OCI-LY1 (cell line): ENCODE results near the gene IREB2.

Experiments used
- H2AFZ ChIP-seq: fragments of 200-600 bp; sonication (generic), shearing (Covaris generic); 2 replicates; pipeline ENCODE4 v1.6.0; 2014; ENCODE audit warnings: antibody characterized with exemption, mild to moderate bottlenecking, low read length
- H3F3A ChIP-seq: fragments of 200-600 bp; sonication (generic), shearing (Covaris generic); 2 replicates; pipeline ENCODE4 v1.6.0; 2014; ENCODE audit warnings: mild to moderate bottlenecking, antibody characterized with exemption, low read length, moderate library complexity; ENCODE audit not compliant: insufficient read depth
- H3K27ac ChIP-seq: fragments of 200-600 bp; sonication (generic); 2 replicates; pipeline ENCODE4 v1.5.1; 2014; ENCODE audit warnings: low read length, mixed run types, mild to moderate bottlenecking, low read depth; ENCODE audit not compliant: poor library complexity, severe bottlenecking
- H3K27me3 ChIP-seq: fragments of 200-600 bp; sonication (generic); 2 replicates; pipeline ENCODE4 v1.6.0; 2014; ENCODE audit warnings: antibody characterized with exemption, mild to moderate bottlenecking, low read length, moderate library complexity; ENCODE audit not compliant: insufficient read depth
- H3K36me3 ChIP-seq: fragments of 200-600 bp; sonication (generic); 2 replicates; pipeline ENCODE4 v1.6.1; 2014; ENCODE audit warnings: mild to moderate bottlenecking, antibody characterized with exemption, low read length, moderate library complexity, mixed read lengths; ENCODE audit not compliant: insufficient read depth
- H3K4me1 ChIP-seq: fragments of 200-600 bp; sonication (generic); 2 replicates; pipeline ENCODE4 v1.5.1; 2014; ENCODE audit warnings: mild to moderate bottlenecking, low read length, moderate library complexity; ENCODE audit not compliant: insufficient read depth, severe bottlenecking
- H3K4me2 ChIP-seq: fragments of 200-600 bp; sonication (generic), shearing (Covaris generic); 2 replicates; pipeline ENCODE4 v1.6.1; 2014; ENCODE audit warnings: low read length
- H3K4me3 ChIP-seq: fragments of 200-600 bp; sonication (generic); 2 replicates; pipeline ENCODE4 v1.5.1; 2014; ENCODE audit warnings: low read length, low read depth, mild to moderate bottlenecking, mixed read lengths; ENCODE audit not compliant: poor library complexity, severe bottlenecking
- H3K79me2 ChIP-seq: fragments of 200-600 bp; shearing (Covaris generic); 2 replicates; pipeline ENCODE4 v1.6.1; 2016; ENCODE audit warnings: mixed run types, low read length, mixed read lengths; ENCODE audit not compliant: insufficient read depth
- H3K9ac ChIP-seq: fragments of 200-600 bp; sonication (generic), shearing (Covaris generic); 2 replicates; pipeline ENCODE4 v1.6.1; 2014; ENCODE audit warnings: mild to moderate bottlenecking, low read length, mixed read lengths
- H3K9me2 ChIP-seq: fragments of 200-600 bp; sonication (generic), shearing (Covaris generic); 2 replicates; pipeline ENCODE4 v1.6.1; 2014; ENCODE audit warnings: low read depth, mild to moderate bottlenecking, low read length, mixed read lengths
- H3K9me3 ChIP-seq: fragments of 200-600 bp; shearing (Covaris generic); 2 replicates; pipeline ENCODE4 v1.6.1; 2014; ENCODE audit warnings: low read length, mixed read lengths
- H4K20me1 ChIP-seq: fragments of 200-600 bp; sonication (generic), shearing (Covaris generic); 2 replicates; pipeline ENCODE4 v1.6.0; 2016; ENCODE audit warnings: mild to moderate bottlenecking, low read length; ENCODE audit not compliant: insufficient read depth
- EZH2 ChIP-seq: fragments of 200-600 bp; sonication (generic), shearing (Covaris generic); IDR thresholded peaks from 2 replicates; pipeline ENCODE4 v1.8.0; 2017; ENCODE audit warnings: borderline replicate concordance, mixed run types, mild to moderate bottlenecking, antibody characterized with exemption, low read length, moderate library complexity, mixed read lengths
- TF ChIP-seq, protein P1 (sequence below): fragments of 200-600 bp; sonication (generic), shearing (Covaris generic); IDR thresholded peaks from 2 replicates; pipeline ENCODE4 v1.5.1; 2017; ENCODE audit warnings: mild to moderate bottlenecking, antibody characterized with exemption, low read length, moderate library complexity, mixed read lengths

IREB2 gene

DNA sequence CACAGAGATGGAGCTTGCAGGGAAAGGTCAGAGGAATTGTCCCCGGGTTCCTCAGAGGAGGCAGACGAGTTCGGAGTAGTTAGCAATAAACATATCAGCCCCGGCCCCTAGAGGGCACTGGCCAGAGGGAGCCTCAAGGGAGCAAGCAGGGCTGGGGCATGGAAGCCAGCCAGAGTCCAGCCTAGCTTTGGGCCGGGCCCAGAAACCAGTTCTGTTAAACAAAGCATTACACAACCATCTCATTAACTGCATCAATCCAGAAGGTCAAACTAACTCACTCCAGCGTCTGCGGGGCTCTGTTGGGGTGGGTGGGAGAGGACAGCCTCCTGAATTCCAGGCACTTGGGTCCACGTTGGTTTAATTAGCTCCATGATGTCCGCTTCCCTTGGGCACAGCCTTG is 41.0 kb upstream of the IREB2 start:
- no peak for TF ChIP-seq EZH2
- TF ChIP-seq, protein P1, sequence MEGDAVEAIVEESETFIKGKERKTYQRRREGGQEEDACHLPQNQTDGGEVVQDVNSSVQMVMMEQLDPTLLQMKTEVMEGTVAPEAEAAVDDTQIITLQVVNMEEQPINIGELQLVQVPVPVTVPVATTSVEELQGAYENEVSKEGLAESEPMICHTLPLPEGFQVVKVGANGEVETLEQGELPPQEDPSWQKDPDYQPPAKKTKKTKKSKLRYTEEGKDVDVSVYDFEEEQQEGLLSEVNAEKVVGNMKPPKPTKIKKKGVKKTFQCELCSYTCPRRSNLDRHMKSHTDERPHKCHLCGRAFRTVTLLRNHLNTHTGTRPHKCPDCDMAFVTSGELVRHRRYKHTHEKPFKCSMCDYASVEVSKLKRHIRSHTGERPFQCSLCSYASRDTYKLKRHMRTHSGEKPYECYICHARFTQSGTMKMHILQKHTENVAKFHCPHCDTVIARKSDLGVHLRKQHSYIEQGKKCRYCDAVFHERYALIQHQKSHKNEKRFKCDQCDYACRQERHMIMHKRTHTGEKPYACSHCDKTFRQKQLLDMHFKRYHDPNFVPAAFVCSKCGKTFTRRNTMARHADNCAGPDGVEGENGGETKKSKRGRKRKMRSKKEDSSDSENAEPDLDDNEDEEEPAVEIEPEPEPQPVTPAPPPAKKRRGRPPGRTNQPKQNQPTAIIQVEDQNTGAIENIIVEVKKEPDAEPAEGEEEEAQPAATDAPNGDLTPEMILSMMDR = peak; percentile 52
- no peak overlapping the region for H2AFZ ChIP-seq
- no peaks in the 10 kb centered on the region for H3K4me1 ChIP-seq

DNA sequence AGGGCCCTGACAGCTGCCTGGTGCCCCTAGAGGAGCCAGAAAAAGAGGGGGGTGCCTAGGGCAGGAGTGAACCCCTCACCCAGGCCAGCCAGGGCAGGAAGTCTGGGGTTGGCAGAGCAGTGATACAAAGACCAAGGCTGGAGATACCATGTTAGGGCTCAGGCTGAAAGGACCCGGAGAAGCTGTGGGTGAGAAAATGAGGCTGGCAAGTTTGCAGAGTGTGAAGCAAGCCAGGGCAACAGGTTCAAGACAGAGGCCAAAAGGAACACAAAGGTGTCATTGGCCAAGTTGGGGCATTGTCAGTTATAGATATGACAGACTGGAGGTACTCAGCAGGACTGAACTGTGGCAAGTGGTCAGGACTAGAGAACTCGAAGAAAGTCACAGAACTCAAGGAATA is 40.6 kb upstream of the IREB2 start:
- H3K27ac ChIP-seq = no peak overlapping the region
- no peaks in the 10 kb centered on the region for H3K4me1 ChIP-seq
- H3K36me3 ChIP-seq = no peaks in the 10 kb centered on the region
- H2AFZ ChIP-seq = no peak overlapping the region
- TF ChIP-seq EZH2 = no peak
- TF ChIP-seq, protein P1 = no peak
- 0 out of 2 replicates have a peak, but pooled peaks cover 6% of the 10 kb centered on the region for H3K27me3 ChIP-seq
- H3K9me2 ChIP-seq = no peaks in the 10 kb centered on the region
- H3K4me2 ChIP-seq = no peak overlapping the region
- no peaks in the 10 kb centered on the region for H3F3A ChIP-seq
- H3K4me3 ChIP-seq = no peak overlapping the region
- H3K9ac ChIP-seq = no peak overlapping the region
- no peaks in the 10 kb centered on the region for H3K9me3 ChIP-seq
- no peaks in the 10 kb centered on the region for H3K79me2 ChIP-seq
- H4K20me1 ChIP-seq = no peaks in the 10 kb centered on the region

More for the DNA sequence above, 41.0 kb upstream of the IREB2 start:
- no peaks in the 10 kb centered on the region for H4K20me1 ChIP-seq
- no peaks in the 10 kb centered on the region for H3F3A ChIP-seq
- no peak overlapping the region for H3K27ac ChIP-seq
- H3K9me2 ChIP-seq = no peaks in the 10 kb centered on the region
- H3K36me3 ChIP-seq = no peaks in the 10 kb centered on the region
- H3K79me2 ChIP-seq = no peaks in the 10 kb centered on the region
- no peak overlapping the region for H3K9ac ChIP-seq
- H3K4me3 ChIP-seq = no peak overlapping the region
- 0 out of 2 replicates have a peak, but pooled peaks cover 6% of the 10 kb centered on the region for H3K27me3 ChIP-seq
- H3K4me2 ChIP-seq = no peak overlapping the region
- H3K9me3 ChIP-seq = no peaks in the 10 kb centered on the region

DNA sequence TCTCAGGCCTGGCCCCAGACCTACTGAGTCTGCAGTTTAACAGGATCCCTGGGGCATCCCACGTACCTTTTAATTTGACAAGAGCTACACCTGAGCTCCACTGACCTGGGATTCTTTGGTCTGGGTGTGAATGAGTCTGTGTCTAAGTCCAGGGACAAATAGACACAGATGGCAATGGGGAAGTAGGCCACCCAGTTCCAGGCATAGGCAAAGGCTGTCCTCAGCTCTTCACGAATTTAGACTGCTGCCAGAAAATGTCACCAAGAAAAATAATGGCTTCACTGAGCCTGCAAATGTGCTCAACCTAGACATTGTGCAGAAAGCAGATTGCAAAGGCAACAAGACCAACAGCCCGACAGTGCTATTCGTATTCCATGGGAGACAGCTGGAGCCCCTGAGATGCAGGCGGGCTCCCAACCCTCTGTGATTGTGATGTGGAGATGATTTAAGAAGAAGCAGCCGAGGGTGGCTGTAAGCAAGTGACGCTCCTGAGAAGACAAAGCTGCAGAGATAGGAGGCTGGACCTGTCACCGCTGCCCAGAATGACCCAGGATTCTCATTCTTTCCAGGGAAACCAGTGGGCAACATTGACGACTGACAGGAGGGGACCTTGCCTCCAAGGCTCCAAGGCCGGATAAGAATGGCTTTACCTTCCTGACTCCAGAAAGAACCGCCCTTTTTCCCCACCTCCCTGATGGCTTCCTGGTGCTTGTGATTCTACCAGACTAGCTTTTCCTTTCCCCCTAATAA is 39.8 kb upstream of the IREB2 start:
- H3K9ac ChIP-seq = no peak overlapping the region
- H3K36me3 ChIP-seq = no peaks in the 10 kb centered on the region
- H3K79me2 ChIP-seq = no peaks in the 10 kb centered on the region
- no peak overlapping the region for H3K4me3 ChIP-seq
- TF ChIP-seq, protein P1 = no peak
- no peak for TF ChIP-seq EZH2
- 0 out of 2 replicates have a peak, but pooled peaks cover 6% of the 10 kb centered on the region for H3K27me3 ChIP-seq
- H4K20me1 ChIP-seq = no peaks in the 10 kb centered on the region
- no peak overlapping the region for H2AFZ ChIP-seq
- no peaks in the 10 kb centered on the region for H3K4me1 ChIP-seq
- H3K9me2 ChIP-seq = no peaks in the 10 kb centered on the region
- no peak overlapping the region for H3K4me2 ChIP-seq
- no peaks in the 10 kb centered on the region for H3F3A ChIP-seq
- H3K27ac ChIP-seq = no peak overlapping the region
- no peaks in the 10 kb centered on the region for H3K9me3 ChIP-seq
